ENCODE data around the gene TENM3.

TENM3 gene

DNA sequence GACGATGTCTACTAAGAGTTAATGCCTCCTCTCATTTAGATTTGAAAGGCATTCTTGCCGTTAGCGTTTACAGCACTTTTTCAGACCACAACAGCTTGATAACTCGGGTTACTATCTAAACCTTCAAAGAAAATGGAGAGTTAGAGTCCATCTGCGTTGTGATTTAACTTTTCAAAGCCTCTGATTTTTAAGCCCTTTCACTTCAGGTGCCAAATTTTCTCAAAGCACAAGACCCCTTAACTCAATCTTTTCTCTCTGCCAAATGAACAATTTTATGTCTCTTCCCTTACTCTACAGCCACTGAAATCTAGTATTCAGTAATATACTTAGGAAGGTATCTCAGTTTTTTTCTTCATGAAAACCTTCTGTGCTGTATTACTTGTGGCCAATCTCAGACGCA, 310.5 kb downstream of the TENM3 start:
- H3K4me3 Mint-ChIP-seq = no peak overlapping the region
- no peaks in the 10 kb centered on the region for H3K36me3 Mint-ChIP-seq (ENCODE audit: low read depth)
- intact Hi-C loops (cut with micrococcal nuclease) = no loop called here
- H3K27me3 Mint-ChIP-seq = no peaks in the 10 kb centered on the region
- no peak overlapping the region for H3K27ac Mint-ChIP-seq
- H3K4me1 Mint-ChIP-seq (ENCODE audit: low read depth) = no peaks in the 10 kb centered on the region
- no peaks in the 10 kb centered on the region for H3K9me3 Mint-ChIP-seq

DNA sequence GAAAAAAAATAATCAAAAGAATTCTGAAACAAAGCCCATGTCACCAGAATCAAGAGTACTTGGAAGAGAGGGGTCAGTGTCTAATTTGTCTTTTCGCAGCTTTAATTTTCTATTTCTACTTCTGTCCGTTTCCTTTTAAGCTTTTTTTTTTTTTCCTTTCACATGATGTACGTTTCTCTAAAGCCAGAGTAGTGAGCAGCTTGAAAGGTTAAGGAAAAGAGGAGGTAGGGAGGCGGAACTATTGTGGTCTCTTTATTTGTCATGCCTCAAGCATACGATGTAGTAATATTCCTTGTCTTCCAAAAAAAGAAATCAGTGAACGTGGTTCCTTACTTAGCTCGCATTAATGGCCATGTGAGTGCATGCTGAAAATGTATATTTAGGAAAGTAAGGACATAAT, 311.5 kb downstream of the TENM3 start:
- no peaks in the 10 kb centered on the region for H3K27me3 Mint-ChIP-seq

DNA sequence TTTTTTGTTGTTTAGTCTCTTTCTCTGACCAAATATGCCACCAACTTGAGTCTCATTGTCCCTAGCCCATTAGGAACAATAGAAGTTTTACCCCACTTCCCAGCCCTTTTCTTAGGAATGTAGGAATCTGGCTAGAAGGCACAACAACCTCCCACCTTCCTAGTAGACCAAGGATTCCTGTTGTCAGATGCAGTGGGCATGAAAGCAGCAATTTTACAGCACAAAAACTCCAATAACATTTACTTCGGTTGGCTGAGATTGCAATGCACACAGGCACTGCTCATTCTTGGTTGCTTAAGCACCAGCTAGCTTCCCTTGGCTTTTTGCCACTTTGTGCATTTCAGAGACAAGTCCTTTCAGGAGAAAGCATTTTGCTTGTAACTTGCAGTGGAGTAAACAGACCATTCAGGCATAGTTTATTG, 312.8 kb downstream of the TENM3 start:
- H3K27ac Mint-ChIP-seq = no peak overlapping the region
- intact Hi-C loops (cut with micrococcal nuclease) = no loop called here
- H3K4me1 Mint-ChIP-seq (ENCODE audit: low read depth) = no peaks in the 10 kb centered on the region
- H3K9me3 Mint-ChIP-seq = no peaks in the 10 kb centered on the region
- H3K27me3 Mint-ChIP-seq = no peaks in the 10 kb centered on the region
- H3K4me3 Mint-ChIP-seq = no peak overlapping the region
- no peaks in the 10 kb centered on the region for H3K36me3 Mint-ChIP-seq (ENCODE audit: low read depth)

More for the DNA sequence above, 311.5 kb downstream of the TENM3 start:
- H3K27ac Mint-ChIP-seq = no peak overlapping the region
- no peak overlapping the region for H3K4me3 Mint-ChIP-seq
- intact Hi-C loops (cut with micrococcal nuclease) = no loop called here
- no peaks in the 10 kb centered on the region for H3K4me1 Mint-ChIP-seq (ENCODE audit: low read depth)
- H3K9me3 Mint-ChIP-seq = no peaks in the 10 kb centered on the region
- no peaks in the 10 kb centered on the region for H3K36me3 Mint-ChIP-seq (ENCODE audit: low read depth)

DNA sequence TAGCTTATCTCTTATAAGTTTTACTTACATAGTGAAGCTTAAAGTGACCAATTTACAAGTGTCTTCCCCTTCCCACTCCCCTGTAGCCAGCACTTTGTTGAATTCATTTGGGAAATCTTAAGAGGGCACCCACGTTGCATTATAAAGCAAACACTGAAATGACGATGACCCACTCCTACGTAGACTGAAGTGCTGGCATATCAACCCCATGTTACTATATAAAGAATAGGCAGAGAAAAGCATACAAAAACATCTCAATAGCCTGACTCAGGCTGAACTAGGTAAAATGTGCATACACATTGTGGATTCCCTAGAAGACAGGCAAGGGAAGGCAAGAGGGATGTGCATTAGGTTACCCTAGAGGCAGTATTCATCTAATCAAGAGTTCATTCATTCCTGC, 313.4 kb downstream of the TENM3 start:
- Mint-ChIP-seq H3K27me3 (no peaks in the 10 kb centered on the region), H3K27ac (no peak overlapping the region), H3K36me3 (ENCODE audit: low read depth) (no peaks in the 10 kb centered on the region), H3K9me3 (no peaks in the 10 kb centered on the region), H3K4me3 (no peak overlapping the region), H3K4me1 (ENCODE audit: low read depth) (no peaks in the 10 kb centered on the region)
- intact Hi-C loops (cut with micrococcal nuclease) = no loop called here

DNA sequence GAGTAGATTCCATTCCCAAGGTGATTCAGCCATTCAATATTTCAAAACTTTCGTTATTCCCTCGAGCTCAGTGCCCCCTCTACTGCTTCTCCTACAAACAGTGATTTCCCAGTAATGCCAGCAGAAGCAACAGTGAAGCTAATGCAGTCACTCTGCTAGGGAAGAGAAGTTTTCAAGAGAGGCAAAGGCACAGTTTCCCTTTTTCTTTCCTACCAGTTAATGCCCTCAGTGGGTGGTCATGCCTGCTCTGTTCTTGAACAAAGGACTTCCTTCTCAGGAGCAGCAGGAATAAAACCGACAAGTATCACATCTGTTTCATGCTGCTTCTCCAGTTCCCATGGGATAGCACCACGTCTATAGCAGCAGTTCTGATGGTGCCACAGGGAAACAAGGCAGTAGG, 317.2 kb downstream of the TENM3 start:
- intact Hi-C loops (cut with micrococcal nuclease) = no loop called here
- no peak overlapping the region for H3K4me3 Mint-ChIP-seq
- no peaks in the 10 kb centered on the region for H3K27me3 Mint-ChIP-seq
- H3K9me3 Mint-ChIP-seq = no peaks in the 10 kb centered on the region
- no peaks in the 10 kb centered on the region for H3K4me1 Mint-ChIP-seq (ENCODE audit: low read depth)
- no peaks in the 10 kb centered on the region for H3K36me3 Mint-ChIP-seq (ENCODE audit: low read depth)
- H3K27ac Mint-ChIP-seq = no peak overlapping the region

DNA sequence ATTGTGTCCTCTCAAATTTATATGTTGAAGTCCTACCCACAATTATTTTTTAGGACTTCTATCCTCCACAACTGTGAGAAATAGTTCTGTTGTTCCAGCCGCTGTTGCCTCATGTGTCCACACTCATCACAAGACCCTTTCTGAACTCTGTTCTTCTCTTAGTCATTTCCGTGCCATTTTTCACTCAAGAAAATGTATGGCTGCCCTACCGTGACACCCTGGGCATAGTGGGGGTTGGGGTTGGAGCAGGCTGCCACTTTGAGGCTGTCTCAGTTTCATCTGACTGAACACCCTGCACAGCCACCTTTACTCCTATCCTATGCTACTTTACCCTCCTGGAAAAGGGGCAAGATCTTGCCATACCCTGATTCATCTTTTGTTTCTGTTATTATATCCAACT, 319.1 kb downstream of the TENM3 start:
- H3K27me3 Mint-ChIP-seq = no peaks in the 10 kb centered on the region
- no peaks in the 10 kb centered on the region for H3K9me3 Mint-ChIP-seq
- no peak overlapping the region for H3K27ac Mint-ChIP-seq
- H3K4me3 Mint-ChIP-seq = no peak overlapping the region
- no peaks in the 10 kb centered on the region for H3K4me1 Mint-ChIP-seq (ENCODE audit: low read depth)
- intact Hi-C loops (cut with micrococcal nuclease) = no loop called here
- H3K36me3 Mint-ChIP-seq (ENCODE audit: low read depth) = no peaks in the 10 kb centered on the region

DNA sequence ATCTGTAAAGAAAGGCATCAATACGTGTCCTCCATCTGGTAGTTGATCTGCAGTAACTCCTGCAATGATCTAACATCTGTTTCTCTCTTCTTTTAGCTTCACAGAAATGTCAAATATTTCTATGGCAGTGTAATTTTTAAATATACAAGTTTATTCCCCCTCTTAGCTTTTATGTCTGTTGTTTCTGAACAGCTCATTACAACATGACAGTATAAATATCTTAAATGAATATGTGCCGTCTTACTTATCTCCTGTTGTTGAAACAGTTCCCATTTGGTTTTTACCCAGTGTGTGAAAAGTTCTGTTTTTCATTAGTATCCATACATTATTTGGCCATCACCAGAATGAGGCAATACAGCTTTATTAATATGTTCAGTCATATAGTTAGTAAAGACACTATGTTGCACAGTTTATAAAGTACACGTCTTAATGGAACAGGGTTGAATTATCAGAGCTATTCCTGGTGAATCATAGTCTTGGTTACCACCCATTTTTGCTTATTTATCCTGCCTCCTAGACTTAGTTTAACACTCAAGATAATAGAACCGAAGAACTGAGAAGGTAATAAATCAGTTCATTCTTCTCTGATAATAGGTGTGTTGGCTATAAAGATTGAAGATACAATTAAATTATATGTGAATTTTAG, 321.6 kb downstream of the TENM3 start:
- intact Hi-C loops (cut with micrococcal nuclease) = no loop called here
- no peak overlapping the region for H3K27ac Mint-ChIP-seq
- H3K36me3 Mint-ChIP-seq (ENCODE audit: low read depth) = no peaks in the 10 kb centered on the region
- H3K4me1 Mint-ChIP-seq (ENCODE audit: low read depth) = no peaks in the 10 kb centered on the region
- no peaks in the 10 kb centered on the region for H3K9me3 Mint-ChIP-seq
- H3K27me3 Mint-ChIP-seq = no peaks in the 10 kb centered on the region
- H3K4me3 Mint-ChIP-seq = no peak overlapping the region

DNA sequence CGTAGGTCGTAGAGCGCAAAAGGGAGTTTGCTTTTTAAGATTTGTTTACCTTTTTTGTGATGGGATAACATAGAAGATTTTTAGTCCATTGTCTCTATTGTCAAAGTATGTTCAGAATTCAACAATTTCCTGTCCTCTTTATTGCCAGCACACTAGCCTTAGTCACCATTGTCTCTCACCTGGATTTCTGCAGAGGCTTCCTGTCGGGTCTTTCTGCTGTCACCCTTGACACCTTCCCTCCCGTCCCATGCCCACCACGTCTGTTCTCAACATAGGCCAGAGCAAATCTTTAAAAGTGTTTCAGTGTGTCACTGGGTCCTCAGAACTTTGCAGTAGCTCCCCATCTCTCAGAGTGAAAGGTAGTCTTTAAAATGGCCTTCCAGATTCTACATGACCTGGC, 323.9 kb downstream of the TENM3 start:
- Mint-ChIP-seq H3K36me3 (ENCODE audit: low read depth) (no peaks in the 10 kb centered on the region), H3K27ac (no peak overlapping the region), H3K4me1 (ENCODE audit: low read depth) (no peaks in the 10 kb centered on the region), H3K27me3 (no peaks in the 10 kb centered on the region), H3K9me3 (no peaks in the 10 kb centered on the region), H3K4me3 (no peak overlapping the region)
- intact Hi-C loops (cut with micrococcal nuclease) = no loop called here

DNA sequence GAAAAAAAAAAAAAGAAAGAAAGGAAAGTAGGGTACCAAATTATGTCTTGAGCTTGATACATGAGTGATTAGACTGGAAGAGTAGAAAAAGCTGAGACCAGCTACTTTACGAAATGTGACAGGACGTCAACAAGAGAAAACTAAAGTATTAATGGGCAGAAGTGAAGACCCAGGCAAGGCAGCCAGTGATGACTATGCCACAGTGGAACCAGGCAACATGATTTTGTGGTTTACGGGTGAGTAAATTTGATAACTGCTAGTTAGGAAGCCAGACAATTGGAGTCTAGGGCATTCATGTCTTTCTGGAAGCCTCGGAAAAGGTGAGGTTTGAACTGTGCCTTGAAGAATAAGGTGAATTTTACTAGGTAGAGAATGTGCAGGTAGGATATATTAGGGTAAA, 326.4 kb downstream of the TENM3 start:
- no peak overlapping the region for H3K4me3 Mint-ChIP-seq
- H3K27me3 Mint-ChIP-seq = no peaks in the 10 kb centered on the region
- no peaks in the 10 kb centered on the region for H3K36me3 Mint-ChIP-seq (ENCODE audit: low read depth)
- H3K27ac Mint-ChIP-seq = no peak overlapping the region
- no peaks in the 10 kb centered on the region for H3K4me1 Mint-ChIP-seq (ENCODE audit: low read depth)
- intact Hi-C loops (cut with micrococcal nuclease) = no loop called here
- H3K9me3 Mint-ChIP-seq = no peaks in the 10 kb centered on the region

DNA sequence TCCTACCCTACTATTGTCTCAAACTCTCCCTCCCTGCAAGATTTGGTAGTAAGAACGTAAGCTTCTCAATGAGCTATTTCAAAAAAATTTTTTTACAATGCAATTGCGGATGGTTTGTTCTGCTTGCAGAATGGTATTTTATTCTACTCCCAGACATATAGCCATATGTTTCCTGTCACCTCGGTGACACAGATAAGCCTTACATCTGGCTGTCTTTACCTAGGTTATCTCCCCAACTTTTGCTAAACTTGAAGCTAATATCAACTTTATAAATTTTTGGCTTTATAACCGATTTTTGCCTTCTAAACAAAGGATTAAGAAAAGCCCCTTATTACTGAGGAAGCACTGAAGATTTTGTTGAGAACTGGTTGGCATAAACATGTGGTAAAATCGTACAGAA, 331.5 kb downstream of the TENM3 start:
- H3K27me3 Mint-ChIP-seq = no peaks in the 10 kb centered on the region
- intact Hi-C loops (cut with micrococcal nuclease) = no loop called here
- no peaks in the 10 kb centered on the region for H3K36me3 Mint-ChIP-seq (ENCODE audit: low read depth)

DNA sequence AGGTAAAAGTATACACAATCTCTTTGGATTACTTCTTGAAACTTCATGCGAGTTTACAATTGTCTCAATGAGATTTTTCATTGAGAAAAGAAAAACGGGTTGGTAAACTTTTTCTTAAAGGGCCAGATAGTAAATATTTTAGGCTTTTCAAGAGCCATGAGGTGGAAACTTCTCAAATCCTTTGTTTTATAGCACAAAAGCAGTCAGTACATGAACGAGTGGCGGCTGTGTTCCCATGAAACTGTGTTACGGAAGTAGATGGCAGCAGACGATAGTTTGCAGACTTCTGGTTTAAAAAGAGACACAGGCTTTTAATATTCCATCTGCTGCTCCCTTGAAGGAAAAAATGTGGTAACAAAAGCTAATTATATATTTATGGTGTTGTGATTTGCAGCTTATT, 332.0 kb downstream of the TENM3 start:
- H3K27ac Mint-ChIP-seq = no peak overlapping the region
- no peak overlapping the region for H3K4me3 Mint-ChIP-seq
- no peaks in the 10 kb centered on the region for H3K36me3 Mint-ChIP-seq (ENCODE audit: low read depth)
- no peaks in the 10 kb centered on the region for H3K27me3 Mint-ChIP-seq
- intact Hi-C loops (cut with micrococcal nuclease) = no loop called here
- H3K9me3 Mint-ChIP-seq = no peaks in the 10 kb centered on the region
- H3K4me1 Mint-ChIP-seq (ENCODE audit: low read depth) = no peaks in the 10 kb centered on the region

More for the DNA sequence above, 331.5 kb downstream of the TENM3 start:
- no peak overlapping the region for H3K27ac Mint-ChIP-seq
- H3K9me3 Mint-ChIP-seq = no peaks in the 10 kb centered on the region
- no peaks in the 10 kb centered on the region for H3K4me1 Mint-ChIP-seq (ENCODE audit: low read depth)
- H3K4me3 Mint-ChIP-seq = no peak overlapping the region

DNA sequence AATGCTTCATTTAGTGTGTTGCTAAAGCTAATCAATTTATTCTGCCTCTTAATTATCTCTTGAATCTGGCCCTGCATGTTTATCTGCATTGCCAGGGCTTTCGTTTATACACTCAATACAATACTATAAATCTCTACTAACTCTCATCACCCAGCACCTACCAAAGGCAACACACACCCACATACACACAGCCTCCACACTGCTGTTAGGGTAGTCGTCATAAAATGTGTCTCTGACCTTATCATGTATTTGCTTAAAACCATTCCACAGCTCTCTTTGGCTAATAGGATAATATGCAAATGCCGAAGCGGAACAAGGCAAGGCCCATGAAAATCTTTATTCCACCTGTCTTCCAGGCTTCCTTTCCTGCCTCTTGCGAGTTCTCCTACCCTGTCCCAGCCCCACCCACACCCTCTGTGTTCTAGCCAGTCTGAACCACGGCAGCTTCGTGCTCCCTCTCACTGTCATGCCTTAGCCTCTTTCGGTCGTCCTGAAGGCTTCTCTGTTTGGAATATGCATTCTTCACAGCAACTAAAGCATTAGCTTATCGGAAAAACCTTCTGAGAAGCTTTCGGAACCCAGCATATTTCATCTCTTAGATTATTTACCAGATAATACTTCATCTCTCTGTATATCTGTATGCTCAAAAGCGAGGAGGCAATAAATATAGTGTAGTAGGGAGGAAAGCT, 333.5 kb downstream of the TENM3 start:
- intact Hi-C loops (cut with micrococcal nuclease) = no loop called here
- no peaks in the 10 kb centered on the region for H3K9me3 Mint-ChIP-seq
- no peak overlapping the region for H3K27ac Mint-ChIP-seq
- no peak overlapping the region for H3K4me3 Mint-ChIP-seq
- H3K27me3 Mint-ChIP-seq = no peaks in the 10 kb centered on the region
- H3K36me3 Mint-ChIP-seq (ENCODE audit: low read depth) = no peaks in the 10 kb centered on the region
- H3K4me1 Mint-ChIP-seq (ENCODE audit: low read depth) = no peaks in the 10 kb centered on the region

DNA sequence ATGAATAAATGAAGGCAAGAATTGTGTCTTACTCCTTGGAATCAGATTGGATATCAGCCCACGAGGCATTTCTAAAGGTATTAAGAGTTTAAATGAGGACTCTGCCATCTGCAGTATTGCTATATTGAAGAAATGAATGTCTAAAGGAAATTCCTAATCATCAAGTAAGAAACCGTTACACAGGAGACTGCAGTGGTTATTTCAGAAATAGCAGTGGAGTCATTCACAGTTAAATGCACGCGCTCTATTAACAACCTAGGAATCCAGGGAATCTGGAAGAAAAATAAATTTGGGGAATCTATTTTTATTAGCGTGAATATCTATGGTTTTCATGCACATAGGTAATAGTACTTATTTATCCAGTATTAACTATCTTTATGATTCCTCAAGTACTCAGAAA, 334.2 kb downstream of the TENM3 start:
- Mint-ChIP-seq H3K4me3 (no peak overlapping the region), H3K9me3 (no peaks in the 10 kb centered on the region), H3K27ac (no peak overlapping the region), H3K36me3 (ENCODE audit: low read depth) (no peaks in the 10 kb centered on the region), H3K27me3 (no peaks in the 10 kb centered on the region), H3K4me1 (ENCODE audit: low read depth) (no peaks in the 10 kb centered on the region)
- intact Hi-C loops (cut with micrococcal nuclease) = no loop called here

DNA sequence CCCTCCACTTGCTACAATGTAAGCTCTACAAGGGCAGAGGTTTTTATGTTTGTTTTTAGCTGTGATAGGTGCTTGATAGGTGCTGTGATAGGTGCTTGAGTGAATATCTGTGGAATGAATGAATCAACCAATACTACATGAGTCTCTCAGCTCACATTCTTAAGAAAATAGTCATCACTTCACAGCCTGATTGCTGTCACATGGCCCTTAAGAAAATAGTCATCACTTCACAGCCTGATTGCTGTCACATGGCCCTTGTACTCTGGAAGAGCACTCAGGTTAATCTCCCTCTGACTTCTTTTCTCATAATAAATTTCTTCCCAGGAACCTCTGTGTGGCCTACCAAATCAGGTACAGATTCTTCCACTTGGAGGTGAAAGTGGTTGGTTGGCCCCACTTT, 335.2 kb downstream of the TENM3 start:
- H3K4me3 Mint-ChIP-seq = no peak overlapping the region

DNA sequence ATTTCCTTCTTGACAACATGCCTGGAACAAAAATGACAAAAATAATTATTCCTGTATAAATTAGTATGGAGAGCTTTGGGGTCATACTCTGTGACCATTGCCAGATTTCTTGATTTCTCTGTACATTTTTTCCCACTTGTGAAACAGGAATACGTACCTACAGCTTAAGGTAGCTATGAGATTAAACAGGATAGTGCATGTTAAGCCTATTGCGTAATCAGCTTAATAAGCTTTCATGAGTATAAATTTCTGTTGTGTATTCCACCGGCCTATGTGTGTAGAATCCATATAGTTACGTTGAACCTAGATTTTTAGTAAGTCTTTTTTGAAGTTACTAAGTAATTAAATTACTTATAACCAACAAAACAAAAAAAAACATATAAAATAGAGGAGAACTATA, 339.0 kb downstream of the TENM3 start:
- no peaks in the 10 kb centered on the region for H3K4me1 Mint-ChIP-seq (ENCODE audit: low read depth)
- H3K9me3 Mint-ChIP-seq = no peaks in the 10 kb centered on the region
- H3K4me3 Mint-ChIP-seq = no peak overlapping the region
- H3K36me3 Mint-ChIP-seq (ENCODE audit: low read depth) = no peaks in the 10 kb centered on the region
- no peaks in the 10 kb centered on the region for H3K27me3 Mint-ChIP-seq
- intact Hi-C loops (cut with micrococcal nuclease) = no loop called here
- no peak overlapping the region for H3K27ac Mint-ChIP-seq

More for the DNA sequence above, 335.2 kb downstream of the TENM3 start:
- intact Hi-C loops (cut with micrococcal nuclease) = no loop called here
- Mint-ChIP-seq H3K27me3 (no peaks in the 10 kb centered on the region), H3K36me3 (ENCODE audit: low read depth) (no peaks in the 10 kb centered on the region), H3K4me1 (ENCODE audit: low read depth) (no peaks in the 10 kb centered on the region), H3K9me3 (no peaks in the 10 kb centered on the region), H3K27ac (no peak overlapping the region)
